Measurements from ENCODE around the gene PAQR9. TPM values are rescaled to one million over a fixed set of nuclear protein-coding genes. Genes with fewer than 3 reads are reported as not detected.

PAQR9 gene
- total and polyA plus RNA-seq, 9 donors = 0.05 to 0.23 (median 0.08) TPM; not detected in 6

DNA sequence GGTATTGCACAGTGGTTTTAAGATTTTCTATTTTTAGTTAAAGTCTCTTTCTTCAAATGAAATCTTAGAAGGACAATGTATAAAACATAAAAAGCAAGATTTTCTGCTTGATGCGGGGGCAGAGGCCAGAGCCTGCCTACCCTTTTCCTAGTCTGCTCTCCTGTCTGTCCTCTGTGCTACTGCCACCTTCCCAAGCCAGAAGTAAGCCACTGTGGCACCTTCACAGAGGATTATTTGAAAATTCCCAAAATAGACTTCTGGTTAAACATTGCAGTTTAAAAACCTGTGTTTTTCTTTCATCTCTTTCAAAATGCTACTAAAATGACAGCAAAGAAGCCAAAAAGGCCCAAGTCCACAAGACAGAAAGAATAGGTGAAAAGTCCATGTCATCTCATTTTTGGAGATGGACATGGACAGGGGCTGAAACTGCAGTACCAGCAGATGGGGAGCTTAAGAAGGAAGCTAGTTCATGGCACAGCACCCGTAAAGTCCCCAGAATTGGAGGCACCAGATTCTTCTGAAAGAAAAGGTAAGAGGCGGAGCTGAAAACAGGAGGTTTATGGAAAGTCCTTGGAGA is 37.0 kb downstream of the PAQR9 start:
- no peak overlapping the region for H3K27ac ChIP-seq (ENCODE audit: low read length)
- H3K36me3 ChIP-seq (ENCODE audit: control insufficient read depth, insufficient read depth, low read length) = no peaks in the 10 kb centered on the region
- DNase-seq = no peak
- H3K4me3 ChIP-seq (ENCODE audit: low read length) = no peak overlapping the region
- H3K9me3 ChIP-seq (replicated peaks; ENCODE audit: control insufficient read depth, low read depth, low read length) = no peaks in the 10 kb centered on the region
- H3K27me3 ChIP-seq (ENCODE audit: control insufficient read depth, insufficient read depth, low read length) = no peaks in the 10 kb centered on the region
- 86% methylated on average over 1 of the region's 3 CpGs for WGBS (ENCODE audit: insufficient coverage)
- H3K4me1 ChIP-seq (ENCODE audit: control insufficient read depth, insufficient read depth, low read length) = no peaks in the 10 kb centered on the region

GRCh38 chr3:142925140-142925539 is 38.3 kb downstream of the PAQR9 start:
- no peaks in the 10 kb centered on the region for H3K27me3 ChIP-seq (ENCODE audit: control insufficient read depth, insufficient read depth, low read length)

DNA sequence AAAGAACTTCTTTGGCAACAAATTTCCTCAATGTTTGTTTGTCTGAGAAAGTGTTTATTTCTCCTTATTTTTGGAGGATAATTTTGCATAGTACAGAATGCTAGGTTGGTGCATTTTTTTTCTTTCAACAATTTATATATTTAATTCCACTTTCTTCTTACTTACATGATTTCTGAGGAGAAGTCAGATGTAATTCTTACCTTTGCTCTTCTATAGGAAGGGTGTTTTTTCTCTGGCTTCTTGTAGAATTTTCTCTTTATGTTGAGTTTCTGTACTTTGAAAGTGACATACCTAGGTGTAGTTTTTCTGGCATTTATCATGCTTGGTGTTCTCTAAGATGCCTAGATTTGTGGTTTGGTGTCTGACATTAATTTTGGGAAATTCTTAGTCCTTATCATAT is 39.8 kb downstream of the PAQR9 start:
- Histone ChIP-seq H3K4me3 (ENCODE audit: low read length) (no peak overlapping the region), H3K9me3 (replicated peaks; ENCODE audit: control insufficient read depth, low read depth, low read length) (no peaks in the 10 kb centered on the region), H3K4me1 (ENCODE audit: control insufficient read depth, insufficient read depth, low read length) (no peaks in the 10 kb centered on the region), H3K36me3 (ENCODE audit: control insufficient read depth, insufficient read depth, low read length) (no peaks in the 10 kb centered on the region), H3K27ac (ENCODE audit: low read length) (no peak overlapping the region), H3K27me3 (ENCODE audit: control insufficient read depth, insufficient read depth, low read length) (no peaks in the 10 kb centered on the region)
- no peak for DNase-seq

More at GRCh38 chr3:142925140-142925539, 38.3 kb downstream of the PAQR9 start:
- Histone ChIP-seq H3K4me1 (ENCODE audit: control insufficient read depth, insufficient read depth, low read length) (no peaks in the 10 kb centered on the region), H3K27ac (ENCODE audit: low read length) (no peak overlapping the region), H3K9me3 (replicated peaks; ENCODE audit: control insufficient read depth, low read depth, low read length) (no peaks in the 10 kb centered on the region), H3K4me3 (ENCODE audit: low read length) (no peak overlapping the region), H3K36me3 (ENCODE audit: control insufficient read depth, insufficient read depth, low read length) (no peaks in the 10 kb centered on the region)
- DNase-seq = no peak

GRCh38 chr3:142916605-142917004 is 46.9 kb downstream of the PAQR9 start:
- Histone ChIP-seq H3K9me3 (replicated peaks; ENCODE audit: control insufficient read depth, low read depth, low read length) (no peaks in the 10 kb centered on the region), H3K36me3 (ENCODE audit: control insufficient read depth, insufficient read depth, low read length) (no peaks in the 10 kb centered on the region), H3K27ac (ENCODE audit: low read length) (no peak overlapping the region), H3K4me3 (ENCODE audit: low read length) (no peak overlapping the region), H3K4me1 (ENCODE audit: control insufficient read depth, insufficient read depth, low read length) (no peaks in the 10 kb centered on the region), H3K27me3 (ENCODE audit: control insufficient read depth, insufficient read depth, low read length) (no peaks in the 10 kb centered on the region)
- no peak for DNase-seq
- whole genome bisulfite sequencing (ENCODE audit: insufficient coverage) = 50% methylated on average over 2 of the region's 2 CpGs

GRCh38 chr3:142915636-142916035 is 47.8 kb downstream of the PAQR9 start:
- Histone ChIP-seq H3K4me1 (ENCODE audit: control insufficient read depth, insufficient read depth, low read length) (no peaks in the 10 kb centered on the region), H3K27ac (ENCODE audit: low read length) (no peak overlapping the region), H3K4me3 (ENCODE audit: low read length) (no peak overlapping the region), H3K9me3 (replicated peaks; ENCODE audit: control insufficient read depth, low read depth, low read length) (no peaks in the 10 kb centered on the region), H3K27me3 (ENCODE audit: control insufficient read depth, insufficient read depth, low read length) (no peaks in the 10 kb centered on the region), H3K36me3 (ENCODE audit: control insufficient read depth, insufficient read depth, low read length) (no peaks in the 10 kb centered on the region)
- WGBS (ENCODE audit: insufficient coverage) = 92% methylated on average over 2 of the region's 3 CpGs
- no peak for DNase-seq

DNA sequence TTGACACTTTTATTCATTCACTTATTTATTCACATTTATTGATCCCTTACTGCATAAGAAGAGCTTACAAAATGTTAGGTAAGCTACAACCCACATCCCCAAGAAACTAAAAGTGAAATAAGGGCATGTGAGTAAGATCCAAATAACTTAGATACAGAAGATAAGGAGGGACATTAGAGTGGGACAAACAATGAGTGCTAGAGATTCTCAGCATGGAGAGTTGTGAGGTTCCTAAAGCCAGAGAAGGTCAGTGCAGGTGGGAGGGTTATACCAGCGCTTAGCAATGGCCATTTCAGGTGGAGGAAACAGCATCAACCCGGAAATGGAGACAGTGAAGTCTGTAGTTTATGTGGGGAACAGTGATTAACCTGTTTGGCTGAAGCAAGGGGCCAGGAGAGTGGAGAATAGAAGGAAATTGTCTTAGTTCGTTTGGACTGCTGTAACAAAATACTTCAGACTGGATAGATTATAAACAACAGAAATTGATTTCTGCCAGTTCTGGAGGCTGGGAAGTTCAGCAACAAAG is 49.1 kb downstream of the PAQR9 start:
- Histone ChIP-seq H3K27me3 (ENCODE audit: control insufficient read depth, insufficient read depth, low read length) (no peaks in the 10 kb centered on the region), H3K4me1 (ENCODE audit: control insufficient read depth, insufficient read depth, low read length) (no peaks in the 10 kb centered on the region), H3K4me3 (ENCODE audit: low read length) (no peak overlapping the region), H3K9me3 (replicated peaks; ENCODE audit: control insufficient read depth, low read depth, low read length) (no peaks in the 10 kb centered on the region), H3K36me3 (ENCODE audit: control insufficient read depth, insufficient read depth, low read length) (no peaks in the 10 kb centered on the region), H3K27ac (ENCODE audit: low read length) (no peak overlapping the region)
- 77% methylated on average over 2 of the region's 3 CpGs for WGBS (ENCODE audit: insufficient coverage)
- no peak for DNase-seq

GRCh38 chr3:142913432-142913831 is 50.0 kb downstream of the PAQR9 start:
- H3K9me3 ChIP-seq (replicated peaks; ENCODE audit: control insufficient read depth, low read depth, low read length) = no peaks in the 10 kb centered on the region
- no peaks in the 10 kb centered on the region for H3K27me3 ChIP-seq (ENCODE audit: control insufficient read depth, insufficient read depth, low read length)
- H3K4me1 ChIP-seq (ENCODE audit: control insufficient read depth, insufficient read depth, low read length) = no peaks in the 10 kb centered on the region
- H3K4me3 ChIP-seq (ENCODE audit: low read length) = no peak overlapping the region
- no peaks in the 10 kb centered on the region for H3K36me3 ChIP-seq (ENCODE audit: control insufficient read depth, insufficient read depth, low read length)
- no peak overlapping the region for H3K27ac ChIP-seq (ENCODE audit: low read length)
- WGBS (ENCODE audit: insufficient coverage) = no CpG with 5 or more reads among the region's 1 CpG
- DNase-seq = no peak

DNA sequence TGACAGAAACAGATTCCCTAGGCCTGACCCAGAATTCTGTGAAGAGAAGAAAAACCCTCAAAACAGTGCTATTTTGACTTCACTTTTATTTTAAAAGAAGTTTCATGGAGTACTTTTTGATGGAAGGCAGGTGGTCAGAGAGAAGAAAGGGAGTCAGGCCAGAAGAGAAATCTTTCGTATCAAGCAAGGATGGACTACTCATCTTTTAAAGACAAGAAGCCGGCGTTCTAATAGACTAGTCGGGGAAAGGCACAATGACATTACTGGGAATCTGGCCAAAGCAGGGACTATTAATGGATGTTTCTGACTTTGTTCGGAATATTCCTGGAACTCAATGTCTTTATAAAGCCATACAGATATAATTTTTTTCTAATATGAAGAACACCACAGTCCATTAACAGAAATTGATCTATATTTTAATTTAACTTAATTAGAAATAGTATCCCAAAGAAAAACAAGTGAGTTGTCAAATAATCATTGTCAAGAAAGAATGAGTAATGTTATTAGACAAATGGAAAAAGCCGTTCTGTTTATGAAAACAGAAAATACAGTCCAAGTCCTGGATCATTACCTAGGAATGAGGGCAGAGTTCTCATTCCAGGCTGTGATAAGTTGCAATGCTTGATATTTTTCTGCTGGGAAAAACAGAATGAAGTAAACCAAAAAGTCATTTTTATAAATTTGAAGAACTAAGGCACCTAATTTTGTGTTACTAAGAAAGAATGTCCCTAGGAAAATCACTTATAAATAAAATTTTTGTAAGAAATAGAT is 50.9 kb downstream of the PAQR9 start:
- Histone ChIP-seq H3K4me1 (ENCODE audit: control insufficient read depth, insufficient read depth, low read length) (no peaks in the 10 kb centered on the region), H3K27ac (ENCODE audit: low read length) (no peak overlapping the region), H3K4me3 (ENCODE audit: low read length) (no peak overlapping the region), H3K9me3 (replicated peaks; ENCODE audit: control insufficient read depth, low read depth, low read length) (no peaks in the 10 kb centered on the region), H3K27me3 (ENCODE audit: control insufficient read depth, insufficient read depth, low read length) (no peaks in the 10 kb centered on the region), H3K36me3 (ENCODE audit: control insufficient read depth, insufficient read depth, low read length) (no peaks in the 10 kb centered on the region)
- peak; percentile 28 for DNase-seq
- 28% methylated on average over 3 of the region's 6 CpGs for WGBS (ENCODE audit: insufficient coverage)

Other genes starting within 250 kb of the PAQR9 start
- 16.3 TPM for gene TRPC1, start 239.6 kb downstream of the PAQR9 start, total RNA-seq
- 1 to 10 TPM; 6.8 to 9.1 (median 7.6) TPM for gene TRPC1, start 239.6 kb downstream of the PAQR9 start, polyA plus RNA-seq (ENCODE audit: insufficient read depth in 1 of 8, insufficient read length in 8 of 8, low replicate concordance in 1 of 8)
- gene PCOLCE2, start 74.6 kb downstream of the PAQR9 start, total RNA-seq = 2.5 TPM
- 1 to 10 TPM in 5 of 8 donors, under 1 TPM in 3; 0.79 to 7.2 (median 1.8) TPM for gene PCOLCE2, start 74.6 kb downstream of the PAQR9 start, polyA plus RNA-seq (ENCODE audit: insufficient read depth in 1 of 8, insufficient read length in 8 of 8, low replicate concordance in 1 of 8)
- gene U2SURP, start 37.9 kb upstream of the PAQR9 start, total RNA-seq = 83.9 TPM
- 10 to 100 TPM; 53.2 to 91.8 (median 75.5) TPM for gene U2SURP, start 37.9 kb upstream of the PAQR9 start, polyA plus RNA-seq (ENCODE audit: insufficient read depth in 1 of 8, insufficient read length in 8 of 8, low replicate concordance in 1 of 8)
- 4.1 TPM for gene CHST2, start 156.1 kb upstream of the PAQR9 start, total RNA-seq
- 10 to 100 TPM in 2 of 8 donors, 1 to 10 TPM in 6; 3.2 to 10.8 (median 6.9) TPM for gene CHST2, start 156.1 kb upstream of the PAQR9 start, polyA plus RNA-seq (ENCODE audit: insufficient read depth in 1 of 8, insufficient read length in 8 of 8, low replicate concordance in 1 of 8)